K562 (cell line): ENCODE data around the gene SATB1.
"Not testable (repeated sequence)": the region's sequence is repeated elsewhere in the genome, so short reads cannot be mapped to it uniquely, and the experiment has no call there.

ENCODE experiments used
- POLR2AphosphoS5 ChIP-seq: IDR thresholded peaks from 2 replicates; pipeline ENCODE4 v1.6.1; 2011; ENCODE audit warnings: mild to moderate bottlenecking, low read depth, low read length, moderate library complexity; ENCODE audit not compliant: control insufficient read depth, insufficient read depth
- TSC22D4 ChIP-seq: fragments of 450-650 bp; IDR thresholded peaks from 2 replicates; pipeline ENCODE4 v1.6.1; 2016; ENCODE audit warnings: missing genetic modification characterization, missing biosample characterization, control low read depth

GRCh38 chr3:18330772-18331441, 94.2 kb downstream of the SATB1 start:
- TF ChIP-seq POLR2AphosphoS5; TSC22D4 (tag): not testable (repeated sequence)
